ENCODE measurements around the gene DUSP5.
A peak's percentile ranks its signal among the peaks of the same experiment; 100 is the strongest.
"Not testable (repeated sequence)": the region's sequence is repeated elsewhere in the genome, so short reads cannot be mapped to it uniquely, and the experiment has no call there.

DUSP5 gene

DNA sequence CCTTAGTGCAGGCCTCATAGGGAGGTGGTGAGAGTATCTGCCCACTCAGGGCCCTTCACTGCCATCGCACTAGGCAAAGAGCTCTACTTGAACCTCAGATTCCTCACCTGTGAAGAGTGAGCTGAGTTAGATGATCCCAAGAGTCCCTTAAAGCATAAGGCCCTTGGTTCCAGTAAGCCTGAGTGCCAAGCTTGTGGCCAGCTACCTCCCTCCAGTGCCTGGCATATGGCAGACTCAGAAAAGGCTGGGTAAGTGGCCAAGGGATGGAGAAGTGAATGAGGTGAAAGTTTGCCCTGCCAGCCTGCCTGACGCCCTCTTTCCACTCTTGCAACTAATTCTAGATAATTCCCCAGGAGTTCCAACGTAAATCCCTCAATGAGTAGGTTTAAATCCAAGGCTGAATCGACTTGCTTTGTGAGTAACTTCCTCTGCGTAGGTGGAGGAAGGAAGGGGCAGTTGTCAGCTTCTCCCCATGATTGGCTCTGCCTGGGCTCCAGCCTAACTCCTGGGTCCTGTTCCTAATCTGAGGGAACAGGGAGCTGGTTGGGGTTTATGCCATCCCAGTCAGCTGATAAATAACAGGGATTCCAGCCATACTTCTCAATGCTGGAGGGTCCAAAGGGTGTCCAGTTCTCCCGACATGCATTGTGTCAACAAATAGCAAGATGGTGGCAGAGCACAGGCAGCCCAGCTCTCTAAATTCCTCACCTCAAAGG lies 14.2 kb downstream of the DUSP5 start:
- peak overlapping the region; percentile 69 for H3K27ac ChIP-seq

GRCh38 chr10:110512461-110513187 lies 14.9 kb downstream of the DUSP5 start:
- DNase-seq (ENCODE audit: low read depth, low spot score), result no peak
- H3K27ac ChIP-seq, result peak overlapping the region; percentile 69

More for the DNA sequence above, 14.2 kb downstream of the DUSP5 start:
- no peak for DNase-seq (ENCODE audit: low read depth, low spot score)

DNA sequence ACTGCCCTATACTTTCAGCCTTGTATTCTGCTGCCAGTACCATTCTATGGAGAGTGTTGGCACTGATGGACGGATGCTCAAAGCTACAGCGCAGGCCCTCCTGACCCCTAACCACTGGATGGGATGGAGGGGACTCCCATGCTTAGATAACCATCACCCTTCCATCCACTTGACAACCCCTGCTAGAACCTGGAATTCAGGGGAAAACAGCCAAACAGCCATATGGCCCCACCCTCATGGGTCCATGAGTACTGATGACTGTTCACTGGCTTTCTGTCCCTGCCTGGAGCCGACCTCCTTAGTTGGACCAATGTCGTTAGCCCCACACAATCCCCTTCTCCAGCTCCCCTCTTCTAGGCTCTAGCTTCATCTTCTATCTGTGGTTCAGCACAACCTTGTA lies 16.2 kb downstream of the DUSP5 start:
- H3K27ac ChIP-seq, result peak overlapping the region; percentile 69
- no peak for DNase-seq (ENCODE audit: low read depth, low spot score)

DNA sequence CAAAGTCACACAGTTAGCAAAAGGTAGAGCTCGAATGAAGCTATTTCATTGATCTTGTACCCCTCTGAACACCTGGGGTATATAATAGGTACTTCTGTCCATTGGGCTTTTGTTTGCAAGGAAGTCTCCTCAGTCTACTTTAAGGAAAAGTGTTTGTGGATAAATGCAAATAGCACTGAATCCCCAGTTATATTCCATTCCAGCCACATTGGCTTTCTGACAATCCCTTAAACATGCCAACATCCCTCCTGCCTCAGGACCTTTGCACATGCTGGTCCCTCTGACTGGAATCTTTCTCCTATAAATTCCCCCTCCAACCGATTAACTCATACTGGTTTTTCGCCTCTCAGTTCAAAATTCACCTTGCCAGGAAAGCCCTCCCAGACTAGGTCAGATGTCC lies 17.1 kb downstream of the DUSP5 start:
- DNase-seq (ENCODE audit: low read depth, low spot score), result no peak
- peak overlapping the region; percentile 69 for H3K27ac ChIP-seq

DNA sequence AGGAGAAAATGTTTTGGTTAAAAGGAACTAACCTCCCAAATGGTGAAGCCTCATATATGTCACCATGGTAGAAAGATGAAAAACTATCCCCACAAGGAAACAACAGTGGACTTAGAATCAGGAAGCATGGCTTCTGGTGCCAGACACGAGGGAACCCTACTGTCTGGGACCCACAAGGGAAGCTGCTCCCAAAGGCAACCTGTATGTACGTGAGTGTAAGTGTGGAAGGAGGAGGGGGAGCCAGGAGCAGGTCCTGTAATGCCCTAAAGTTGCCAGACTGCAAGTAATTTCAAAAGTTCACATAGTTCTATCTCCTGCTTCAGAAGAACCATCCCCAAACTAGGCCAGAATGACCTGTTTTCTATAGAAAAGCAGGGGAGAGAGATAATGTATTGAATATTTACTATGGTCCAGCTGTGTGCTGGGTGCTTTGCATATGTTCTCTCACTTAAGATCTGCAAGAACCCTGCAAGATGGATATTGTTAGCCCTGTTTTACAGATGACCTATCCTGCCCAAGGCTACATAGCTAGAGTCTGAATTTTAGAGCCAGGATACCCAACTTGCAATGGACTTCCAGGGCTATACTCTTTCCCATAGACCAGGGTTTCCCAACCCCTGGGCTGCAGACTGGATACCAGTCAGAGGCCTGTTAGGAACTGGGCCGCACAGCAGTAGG lies 19.2 kb downstream of the DUSP5 start:
- DNase-seq (ENCODE audit: low read depth, low spot score), result no peak
- H3K27ac ChIP-seq, result peak overlapping the region; percentile 21

DNA sequence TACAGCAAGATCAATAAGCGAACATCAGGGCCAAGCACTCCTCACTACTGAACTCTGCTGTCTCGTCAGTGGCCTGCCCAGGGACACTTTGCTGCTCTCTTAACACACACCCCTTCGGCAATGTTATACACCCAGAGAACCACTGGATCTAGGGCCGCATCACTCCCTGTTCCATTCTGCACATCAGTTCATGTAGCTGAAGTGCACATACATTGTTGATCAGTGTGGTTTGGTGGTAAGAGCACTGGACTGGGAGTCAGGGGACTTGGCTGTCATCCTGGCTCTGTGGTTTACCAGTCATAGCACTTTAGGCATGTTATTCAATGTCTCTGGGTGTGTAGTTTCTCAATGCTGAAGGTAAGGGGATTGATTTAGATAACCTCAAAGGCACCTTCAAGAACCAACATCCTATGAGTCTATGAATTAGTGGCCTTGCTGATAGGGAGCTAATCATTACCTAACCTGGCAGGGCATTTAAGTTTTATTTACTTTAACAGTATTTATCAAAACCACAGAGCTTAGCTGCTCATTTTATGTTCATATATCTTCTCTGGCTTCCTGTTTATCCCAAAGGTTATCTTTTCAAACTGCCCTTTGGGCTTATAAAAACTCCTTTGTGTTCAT lies 24.8 kb downstream of the DUSP5 start:
- no peak overlapping the region for H3K27ac ChIP-seq
- DNase-seq (ENCODE audit: low read depth, low spot score), result no peak

GRCh38 chr10:110523736-110524135 lies 26.0 kb downstream of the DUSP5 start:
- DNase-seq (ENCODE audit: low read depth, low spot score), result no peak
- peak overlapping the region; percentile 85 for H3K27ac ChIP-seq

DNA sequence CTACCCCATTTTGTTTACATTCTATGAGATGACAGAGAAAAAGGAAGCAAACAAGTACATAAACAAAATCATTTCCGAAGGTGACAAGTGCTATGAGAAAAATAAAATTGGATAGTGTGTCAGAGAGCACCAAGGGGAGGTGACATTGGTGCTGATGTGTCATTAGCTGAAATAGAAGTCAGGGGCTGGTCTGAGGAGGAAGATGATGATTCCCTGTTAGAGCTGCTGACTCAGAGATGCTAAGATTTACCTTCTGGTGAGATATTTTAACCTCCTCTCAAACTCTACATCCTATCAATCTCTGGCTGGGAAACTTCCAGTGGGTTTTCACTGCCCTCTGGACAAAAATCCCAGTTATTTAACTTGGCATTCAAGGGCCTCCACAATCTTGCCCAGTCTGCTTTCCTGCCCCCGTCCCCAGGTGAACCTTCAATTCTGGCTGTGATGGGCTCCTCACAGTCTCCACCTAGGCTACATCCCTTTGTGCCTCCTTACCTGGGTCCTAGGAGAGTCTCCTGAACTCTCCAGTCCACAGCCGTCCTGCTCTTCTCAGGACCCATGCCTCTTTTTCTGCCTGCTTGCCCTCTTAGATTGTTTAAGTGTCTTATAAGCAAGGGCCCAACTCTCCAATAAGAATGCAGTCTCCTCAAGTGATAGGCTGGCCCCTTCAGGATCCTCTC lies 26.6 kb downstream of the DUSP5 start:
- no peak for DNase-seq (ENCODE audit: low read depth, low spot score)
- H3K27ac ChIP-seq, result peak overlapping the region; percentile 85

- no peak for DNase-seq (ENCODE audit: low read depth, low spot score)
- peak overlapping the region; percentile 85 for H3K27ac ChIP-seq
These were observed 27.1 kb downstream of the DUSP5 start for GRCh38 chr10:110524859-110525232.

GRCh38 chr10:110525349-110526260 lies 27.9 kb downstream of the DUSP5 start:
- peak overlapping the region; percentile 85 for H3K27ac ChIP-seq
- no peak for DNase-seq (ENCODE audit: low read depth, low spot score)

DNA sequence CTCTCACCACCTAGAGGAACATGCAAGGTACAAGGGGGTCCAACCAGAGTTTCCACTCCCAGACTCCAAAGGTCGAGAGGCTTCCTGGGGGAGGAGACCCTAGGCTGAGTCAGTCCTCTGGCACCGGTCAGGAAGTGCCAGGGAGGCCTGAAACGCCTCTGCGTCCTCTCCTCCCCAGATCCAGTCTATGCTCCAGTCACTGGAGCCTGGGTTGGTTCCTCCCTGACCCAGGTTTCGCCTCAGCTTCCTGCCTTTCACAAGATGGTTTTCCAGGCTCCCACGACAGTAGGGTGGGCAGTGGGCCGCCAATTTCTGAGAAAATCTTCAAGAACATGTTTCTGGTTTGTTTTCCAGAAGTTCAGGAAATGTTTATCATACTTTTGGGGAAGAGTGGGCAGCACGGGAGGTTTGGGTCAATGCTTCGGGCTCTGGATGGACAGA lies 30.0 kb downstream of the DUSP5 start:
- DNase-seq (ENCODE audit: low read depth, low spot score), result no peak
- H3K27ac ChIP-seq, result peak overlapping the region; percentile 64

GRCh38 chr10:110528224-110528996 lies 30.7 kb downstream of the DUSP5 start:
- DNase-seq (ENCODE audit: low read depth, low spot score), result no peak
- peak overlapping the region; percentile 64 for H3K27ac ChIP-seq

DNA sequence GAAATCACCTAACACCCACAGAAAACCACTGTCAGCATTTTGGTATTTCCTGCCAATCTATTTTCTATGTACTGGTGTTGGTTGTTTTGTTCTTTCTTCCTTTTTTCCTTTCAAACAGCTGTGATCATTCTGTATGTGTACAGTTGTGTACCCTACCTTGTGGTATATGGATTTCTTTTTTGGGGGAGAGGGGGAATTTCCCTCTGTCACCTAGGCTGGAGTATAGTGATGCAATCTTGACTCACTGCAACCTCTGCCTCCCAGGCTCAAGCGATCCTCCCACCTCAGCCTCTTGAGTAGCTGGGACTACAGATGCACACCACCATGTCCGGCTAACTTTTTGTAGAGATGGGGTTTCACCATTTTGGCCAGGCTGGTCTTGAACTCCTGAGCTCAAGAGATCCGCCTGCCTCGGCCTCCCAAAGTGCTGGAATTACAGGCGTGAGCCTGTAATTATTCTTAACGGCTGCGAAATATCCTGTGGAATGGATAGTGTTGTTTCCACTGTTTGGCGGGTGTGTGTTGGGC lies 31.4 kb downstream of the DUSP5 start:
- DNase-seq (ENCODE audit: low read depth, low spot score), result not testable (repeated sequence)
- H3K27ac ChIP-seq, result peak overlapping the region; percentile 64

- no peak for DNase-seq (ENCODE audit: low read depth, low spot score)
- H3K27ac ChIP-seq, result peak overlapping the region; percentile 64
These were observed 31.9 kb downstream of the DUSP5 start for GRCh38 chr10:110529596-110530011.

DNA sequence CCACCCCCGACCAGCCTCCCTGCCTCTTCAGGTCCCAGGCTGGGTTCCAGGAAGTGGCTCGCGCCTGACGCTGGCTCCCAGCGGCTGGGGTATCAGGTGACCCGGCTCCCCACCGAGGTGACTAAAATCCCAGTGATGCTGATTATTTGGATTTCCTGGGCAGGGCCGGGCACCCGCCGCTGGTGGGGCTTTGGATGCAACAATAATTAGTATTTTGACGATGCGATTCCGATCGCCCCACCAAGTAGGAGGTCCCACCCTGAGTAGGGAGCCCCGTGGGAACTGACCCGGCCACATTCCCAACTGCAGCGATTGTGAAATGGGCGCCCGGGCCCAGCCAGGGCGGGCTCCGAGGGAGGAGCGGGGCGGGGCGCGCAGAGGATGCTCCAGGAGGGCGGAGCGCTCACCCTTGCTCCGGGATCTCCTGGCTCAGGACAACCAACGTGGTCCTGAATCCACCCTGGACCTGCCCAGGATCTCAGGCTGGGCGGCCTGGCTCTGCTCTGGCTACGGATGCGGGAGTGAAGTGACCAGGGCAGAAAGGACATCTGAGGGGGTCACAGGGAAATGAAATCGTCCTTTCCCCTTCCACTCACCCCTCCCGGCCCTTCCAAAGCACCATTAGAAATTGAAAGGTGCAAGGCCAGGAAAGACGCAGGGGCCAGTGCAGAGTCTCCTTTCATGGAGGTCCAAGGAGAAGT lies 32.6 kb downstream of the DUSP5 start:
- DNase-seq (ENCODE audit: low read depth, low spot score), result no peak
- peak overlapping the region; percentile 64 for H3K27ac ChIP-seq

GRCh38 chr10:110531687-110532086 lies 34.0 kb downstream of the DUSP5 start:
- no peak overlapping the region for H3K27ac ChIP-seq
- DNase-seq (ENCODE audit: low read depth, low spot score), result no peak

- H3K27ac ChIP-seq; DNase-seq (ENCODE audit: low read depth, low spot score): not testable (repeated sequence)
These were observed 34.9 kb downstream of the DUSP5 start for GRCh38 chr10:110532628-110533027.

Measured in epithelial cell of prostate (primary cell).